RWPE1 (cell line): ENCODE data around the gene PMPCA.

Source experiments
- CTCF ChIA-PET: fragments of 350-600 bp; sonication (Branson Sonifier 250); formaldehyde crosslinking; extraction: SDS; loops from one replicate; lab custom pipeline; 2021; lab: Yijun Ruan, JAX
- POLR2A ChIA-PET: fragments of 400-600 bp; formaldehyde crosslinking; extraction: SDS; loops from one replicate; lab custom pipeline; 2020; ENCODE audit warnings: antibody characterized with exemption; ENCODE audit not compliant: low non-redundant PET; lab: Yijun Ruan, JAX
- DNase-seq: peaks from one replicate; pipeline ENCODE4 v3.0.0; 2012; ENCODE audit warnings: low spot score
- H3K27ac ChIP-seq: fragments of 450-650 bp; 2 replicates; pipeline ENCODE4 v1.5.1; 2017
- CTCF ChIP-seq: fragments of 450-650 bp; conservative IDR thresholded peaks from 2 replicates; pipeline ENCODE4 v1.5.1; 2017; ENCODE audit warnings: low read depth, mild to moderate bottlenecking

The PMPCA gene

GRCh38 chr9:136438548-136439480 lies 28.4 kb downstream of the PMPCA start:
- ChIA-PET POLR2A (no interaction called here), CTCF (interaction anchor here (0.6 to 0.8 kb wide), 6 partner anchors 82 to 727 kb away, joined by 3 to 9 read pairs (median 4); no protein-coding TSS in a partner anchor)
- TF ChIP-seq CTCF, result no peak
- peak; percentile 64 for DNase-seq
- peak overlapping the region; percentile 77 for H3K27ac ChIP-seq

- ChIA-PET CTCF (interaction anchor here (0.6 to 1.4 kb wide), 6 partner anchors 22 to 857 kb away, joined by 3 to 4 read pairs (median 4); partner anchors contain the start of gene DNLZ), POLR2A (no interaction called here)
- DNase-seq, result peak; percentile 96
- H3K27ac ChIP-seq, result peak within 1 kb of the TSS; percentile 77
- peak; percentile 100 for TF ChIP-seq CTCF
Observed at GRCh38 chr9:136439481-136440408, 29.3 kb downstream of the PMPCA start, which contains the start of gene INPP5E. Gene INPP5E, minus strand, starts transcription at chr9:136439845. Its CDS starts 426 bp downstream, at chr9:136439419.

GRCh38 chr9:136441191-136441680 lies 30.8 kb downstream of the PMPCA start:
- peak overlapping the region; percentile 77 for H3K27ac ChIP-seq
- no peak for DNase-seq
- ChIA-PET CTCF (interaction anchor here (0.6 to 1.4 kb wide), 5 partner anchors 15 to 231 kb away, joined by 3 to 4 read pairs (median 3); no protein-coding TSS in a partner anchor), POLR2A (interaction anchor here (0.6 kb wide), 2 partner anchors 16 kb away, joined by 3 read pairs; no protein-coding TSS in a partner anchor)
- no peak for TF ChIP-seq CTCF

GRCh38 chr9:136441681-136442245 lies 31.3 kb downstream of the PMPCA start:
- no peak for DNase-seq
- no peak for TF ChIP-seq CTCF
- CTCF ChIA-PET, result interaction anchor here (0.6 to 0.7 kb wide), 4 partner anchors 16 to 231 kb away, joined by 3 read pairs; no protein-coding TSS in a partner anchor
- peak overlapping the region; percentile 77 for H3K27ac ChIP-seq
- POLR2A ChIA-PET, result interaction anchor here (0.6 kb wide), 2 partner anchors 15 to 16 kb away, joined by 3 to 5 read pairs; no protein-coding TSS in a partner anchor

- POLR2A ChIA-PET, result interaction anchor here (0.6 kb wide), 1 partner anchor 16 kb away, joined by 5 read pairs; no protein-coding TSS in a partner anchor
- peak overlapping the region; percentile 77 for H3K27ac ChIP-seq
- no peak for TF ChIP-seq CTCF
- CTCF ChIA-PET, result interaction anchor here (0.7 to 0.8 kb wide), 3 partner anchors 18 to 230 kb away, joined by 3 read pairs; no protein-coding TSS in a partner anchor
- no peak for DNase-seq
Observed at GRCh38 chr9:136442265-136442664, 31.8 kb downstream of the PMPCA start.
